H9 (cell line): ENCODE results near the gene SDHA. TPM values are rescaled to one million over a fixed set of nuclear protein-coding genes. Genes with fewer than 3 reads are reported as not detected.

Experiments used
- DNase-seq: peaks from one replicate; pipeline ENCODE4 v3.0.0-alpha.2; 2017
- H2AFZ ChIP-seq: one replicate; pipeline ENCODE4 v1.6.1; 2013; ENCODE audit warnings: mild to moderate bottlenecking, low read length, control low read depth, moderate library complexity
- H2AK5ac ChIP-seq: 2 replicates; pipeline ENCODE4 v1.6.1; 2013; ENCODE audit warnings: low read length, control low read depth, mixed read lengths; ENCODE audit not compliant: insufficient read length
- H2BK120ac ChIP-seq: one replicate; pipeline ENCODE4 v1.6.1; 2013; ENCODE audit warnings: low read depth, mild to moderate bottlenecking, low read length, control low read depth, inconsistent platforms; ENCODE audit not compliant: poor library complexity, severe bottlenecking
- H2BK12ac ChIP-seq: 2 replicates; pipeline ENCODE4 v1.6.1; 2013; ENCODE audit warnings: low read length, control low read depth, mixed read lengths, low read depth; ENCODE audit not compliant: insufficient read length
- H2BK15ac ChIP-seq: 2 replicates; pipeline ENCODE4 v1.6.1; 2013; ENCODE audit warnings: low read depth, low read length, control low read depth
- H2BK20ac ChIP-seq: one replicate; pipeline ENCODE4 v1.6.1; 2013; ENCODE audit warnings: low read depth, mild to moderate bottlenecking, low read length, control low read depth, inconsistent platforms; ENCODE audit not compliant: poor library complexity, severe bottlenecking
- H2BK5ac ChIP-seq: 2 replicates; pipeline ENCODE4 v1.6.1; 2013; ENCODE audit warnings: low read length, control low read depth, mixed read lengths; ENCODE audit not compliant: insufficient read length
- H3K14ac ChIP-seq: 2 replicates; pipeline ENCODE4 v1.6.1; 2013; ENCODE audit warnings: low read length, control low read depth; ENCODE audit not compliant: insufficient read depth
- H3K18ac ChIP-seq: 2 replicates; pipeline ENCODE4 v1.6.1; 2013; ENCODE audit warnings: low read depth, mild to moderate bottlenecking, mixed read lengths, low read length, control low read depth; ENCODE audit not compliant: insufficient read length
- H3K23ac ChIP-seq: 2 replicates; pipeline ENCODE4 v1.6.1; 2013; ENCODE audit warnings: low read length, control low read depth, mixed read lengths, low read depth; ENCODE audit not compliant: insufficient read length
- H3K23me2 ChIP-seq: 2 replicates; pipeline ENCODE4 v1.6.1; 2013; ENCODE audit warnings: low read depth, mild to moderate bottlenecking, mixed read lengths, low read length, control low read depth; ENCODE audit not compliant: insufficient read length, poor library complexity, severe bottlenecking
- H3K27ac ChIP-seq: 2 replicates; pipeline ENCODE4 v1.5.1; 2013; ENCODE audit warnings: low read length, control low read depth, mixed read lengths, low read depth; ENCODE audit not compliant: insufficient read length
- H3K27me3 ChIP-seq: 2 replicates; pipeline ENCODE4 v1.6.1; 2013; ENCODE audit warnings: low read length, control low read depth, inconsistent platforms; ENCODE audit not compliant: insufficient read depth
- H3K4ac ChIP-seq: 2 replicates; pipeline ENCODE4 v1.6.1; 2013; ENCODE audit warnings: low read depth, mild to moderate bottlenecking, control low read depth, inconsistent platforms, low read length, moderate library complexity
- H3K4me1 ChIP-seq: 2 replicates; pipeline ENCODE4 v1.6.1; 2013; ENCODE audit warnings: low read length, control low read depth, inconsistent platforms; ENCODE audit not compliant: insufficient read depth
- H3K4me2 ChIP-seq: 2 replicates; pipeline ENCODE4 v1.6.1; 2013; ENCODE audit warnings: low read length, control low read depth, mixed read lengths; ENCODE audit not compliant: insufficient read length, insufficient read depth
- H3K56ac ChIP-seq: 2 replicates; pipeline ENCODE4 v1.6.1; 2013; ENCODE audit warnings: low read depth, mild to moderate bottlenecking, mixed read lengths, low read length, control low read depth; ENCODE audit not compliant: insufficient read length
- H3K79me1 ChIP-seq: 2 replicates; pipeline ENCODE4 v1.6.1; 2013; ENCODE audit warnings: low read depth, mild to moderate bottlenecking, moderate library complexity, low read length, control low read depth, inconsistent platforms; ENCODE audit not compliant: insufficient read depth, poor library complexity, severe bottlenecking
- H3K79me2 ChIP-seq: 2 replicates; pipeline ENCODE4 v1.6.1; 2013; ENCODE audit warnings: low read length, control low read depth, inconsistent platforms; ENCODE audit not compliant: insufficient read depth
- H3K9ac ChIP-seq: 2 replicates; pipeline ENCODE4 v1.6.1; 2013; ENCODE audit warnings: low read length, control low read depth, mixed read lengths; ENCODE audit not compliant: insufficient read length; ENCODE audit errors: extremely low read depth
- H3K9me3 ChIP-seq: one replicate; pipeline ENCODE4 v1.6.1; 2013; ENCODE audit warnings: low read depth, low read length, inconsistent platforms; ENCODE audit not compliant: control insufficient read depth
- H3T11ph ChIP-seq: one replicate; pipeline ENCODE4 v1.6.1; 2013; ENCODE audit warnings: mild to moderate bottlenecking, low read length, control low read depth, inconsistent platforms
- H4K20me1 ChIP-seq: one replicate; pipeline ENCODE4 v1.6.1; 2013; ENCODE audit not compliant: control insufficient read depth, insufficient read length, insufficient read depth
- H4K5ac ChIP-seq: 2 replicates; pipeline ENCODE4 v1.6.1; 2013; ENCODE audit warnings: low read depth, mild to moderate bottlenecking, mixed read lengths, low read length, control low read depth; ENCODE audit not compliant: insufficient read length
- H4K8ac ChIP-seq: replicated peaks from 2 replicates; pipeline ENCODE4 v1.6.1; 2013; ENCODE audit warnings: low read length, control low read depth, mixed read lengths, low read depth; ENCODE audit not compliant: insufficient read length
- H4K91ac ChIP-seq: 2 replicates; pipeline ENCODE4 v1.6.1; 2013; ENCODE audit warnings: low read depth, mild to moderate bottlenecking, moderate library complexity, mixed read lengths, low read length, control low read depth; ENCODE audit not compliant: insufficient read length
- H3K27ac Mint-ChIP-seq, 3 experiments: 2 replicates in 2 of 3; 3 replicates in 1 of 3; pipeline ENCODE4 v1.8.0; 2020 to 2021; ENCODE audit warnings: mixed read lengths in 3 of 3, mild to moderate bottlenecking in 1 of 3, moderate library complexity in 1 of 3
- H3K27me3 Mint-ChIP-seq: 2 replicates; pipeline ENCODE4 v1.8.0; 2021; ENCODE audit warnings: low read depth, mild to moderate bottlenecking, moderate library complexity, mixed read lengths
- H3K36me3 Mint-ChIP-seq, 3 experiments: 2 replicates in 2 of 3; 3 replicates in 1 of 3; pipeline ENCODE4 v1.8.0; 2020 to 2021; ENCODE audit warnings: low read depth in 3 of 3, mixed read lengths in 3 of 3; ENCODE audit not compliant: insufficient read depth in 1 of 3
- H3K4me1 Mint-ChIP-seq, 2 experiments: 2 replicates each; pipeline ENCODE4 v1.8.0; 2020; ENCODE audit warnings: mixed read lengths in 2 of 2
- H3K4me3 Mint-ChIP-seq, 2 experiments: 2 replicates in 1 of 2; 3 replicates in 1 of 2; pipeline ENCODE4 v1.8.0; 2020 to 2021; ENCODE audit warnings: mild to moderate bottlenecking in 2 of 2, mixed read lengths in 2 of 2, moderate library complexity in 1 of 2
- H3K9me3 Mint-ChIP-seq, 2 experiments: 2 replicates in 1 of 2; 3 replicates in 1 of 2; pipeline ENCODE4 v1.8.0; 2020; ENCODE audit warnings: mild to moderate bottlenecking in 2 of 2, mixed read lengths in 2 of 2, moderate library complexity in 1 of 2
- CTCF ChIP-seq: fragments of 200-600 bp; sonication (generic); conservative IDR thresholded peaks from 3 replicates; pipeline ENCODE4 v1.8.0; 2021; ENCODE audit warnings: antibody characterized with exemption, mild to moderate bottlenecking
- WGBS: extraction: QIAGEN DNeasy Blood & Tissue Kit; methylation state at CpG from one replicate; pipeline ENCODE4 v1.1.7; 2013; ENCODE audit warnings: missing lambda C conversion rate, low lambda C conversion rate, mixed read lengths; ENCODE audit not compliant: insufficient read length; ENCODE audit errors: extremely low coverage; 5-methylcytosine and 5-hydroxymethylcytosine counted together
- total RNA-seq: library from RNA; stranded (reverse); gene quantifications from 2 replicates; pipeline ENCODE4 v1.2.1, GENCODE V29; 2021

Gene SDHA
- total RNA-seq, 1 experiment from 2014 or later = 84.8 TPM

- no peak overlapping the region for H2BK5ac ChIP-seq
- H2BK15ac ChIP-seq = no peak overlapping the region
- H3K9me3 Mint-ChIP-seq = peaks cover 5 to 8% of the 10 kb centered on the region in 2 experiments
- no peaks in the 10 kb centered on the region for H3K4me1 ChIP-seq
- no peaks in the 10 kb centered on the region for H3K9me3 ChIP-seq
- no peak overlapping the region for H2BK20ac ChIP-seq
- no peak for TF ChIP-seq CTCF
- no peaks in the 10 kb centered on the region; the same call in 1 of the 2 replicates for H3K27me3 Mint-ChIP-seq
- no peak overlapping the region for H3K9ac ChIP-seq
- H2BK120ac ChIP-seq = no peak overlapping the region
- no peaks in the 10 kb centered on the region for H3K27me3 ChIP-seq
- no peak overlapping the region for H3K18ac ChIP-seq
- no peak overlapping the region for H3K14ac ChIP-seq
- H3K27ac ChIP-seq = no peak overlapping the region
- no peaks in the 10 kb centered on the region for H3K23me2 ChIP-seq
- H2AFZ ChIP-seq = no peak overlapping the region
- no peak overlapping the region for H3K4ac ChIP-seq
- H4K91ac ChIP-seq = no peak overlapping the region
- H4K20me1 ChIP-seq = no peaks in the 10 kb centered on the region
- no peak overlapping the region for H2BK12ac ChIP-seq
- H3K27ac Mint-ChIP-seq = peak overlapping the region in 1 of 3 experiments; percentile 14; a peak in 1 of 7 replicates
- H3K36me3 Mint-ChIP-seq = peaks cover 7 to 49% (median 45%) of the 10 kb centered on the region in 3 experiments
- H3K4me2 ChIP-seq = no peak overlapping the region
- H3K79me2 ChIP-seq = no peaks in the 10 kb centered on the region
- H3K56ac ChIP-seq = no peak overlapping the region
- no peak overlapping the region for H3K4me3 Mint-ChIP-seq
- H2AK5ac ChIP-seq = no peak overlapping the region
- no peak for DNase-seq
- no CpG with 5 or more reads among the region's 12 CpGs for WGBS
- peaks cover 0 to 5% of the 10 kb centered on the region in 2 experiments; a peak in 1 of 4 replicates for H3K4me1 Mint-ChIP-seq
- no peak overlapping the region for H3K23ac ChIP-seq
- H4K5ac ChIP-seq = no peak overlapping the region
- H3K79me1 ChIP-seq = no peaks in the 10 kb centered on the region
- H3T11ph ChIP-seq = no peak overlapping the region
- H4K8ac ChIP-seq = no peak overlapping the region
Observed at GRCh38 chr5:169728-170094, 48.4 kb upstream of the SDHA start.
